HCT116 (cell line): ENCODE results near the gene BAIAP2L2. TPM values are rescaled to one million over a fixed set of nuclear protein-coding genes. Genes with fewer than 3 reads are reported as not detected.

Source experiments
- ATAC-seq: fragments of 200-7000 bp; cut with Tn5 transposase; 2 replicates; pipeline ENCODE4 v1.9.1; 2020; ENCODE audit warnings: mild to moderate bottlenecking, moderate library complexity
- BruUV-seq: library from RNA; stranded (reverse); fragments of 400-500 nt; replicated peaks from 2 replicates; lab custom pipeline; 2021; lab: Mats Ljungman, UMichigan
- CTCF ChIA-PET: fragments of 300-600 bp; sonication (Branson Sonifier 250); formaldehyde crosslinking; loops from one replicate; lab custom pipeline; 2021; ENCODE audit warnings: antibody characterized with exemption; lab: Charles Lee
- POLR2A ChIA-PET: fragments of 300-600, 350-600 bp; sonication (Branson Sonifier 250); formaldehyde crosslinking; loops from one replicate; lab custom pipeline; 2021; ENCODE audit warnings: antibody characterized with exemption; lab: Charles Lee
- RAD21 ChIA-PET, 2 experiments: fragments of 300-600 bp; sonication (Branson Sonifier 250); formaldehyde crosslinking; loops; one replicate each; lab custom pipeline; 2023; ENCODE audit warnings: low total read pairs in 2 of 2; ENCODE audit not compliant: uncharacterized antibody in 2 of 2, unreplicated experiment in 2 of 2, low non-redundant PET in 1 of 2; lab: Charles Lee
- DNase-seq: peaks from one replicate; pipeline ENCODE4 v3.0.0-alpha.2; 2010; ENCODE audit warnings: low read depth, low spot score
- H2AFZ ChIP-seq: fragments of 200-600 bp; shearing (Covaris generic), sonication (generic); 2 replicates; pipeline ENCODE4 v1.6.1; 2017; ENCODE audit warnings: low read depth, mixed run types, mixed read lengths, antibody characterized with exemption, low read length; ENCODE audit not compliant: poor library complexity, severe bottlenecking
- H3K27ac ChIP-seq: 2 replicates; pipeline ENCODE4 v1.5.1; 2012; ENCODE audit warnings: low read depth, low read length
- H3K27me3 ChIP-seq: fragments of 200-600 bp; sonication (generic); 2 replicates; pipeline ENCODE4 v1.6.1; 2016; ENCODE audit warnings: mixed run types, low read length, mixed read lengths; ENCODE audit not compliant: insufficient read depth
- H3K36me3 ChIP-seq, 2 experiments: fragments of 200-500 bp in 1 of 2; fragments of 200-600 bp in 1 of 2; sonication (Bioruptor generic) in 1 of 2; sonication (generic) in 1 of 2; 2 replicates each; pipeline versions ENCODE4 v1.5.1 to v1.6.1; 2014 to 2016; ENCODE audit warnings: low read length in 2 of 2, inconsistent platforms in 1 of 2, mixed read lengths in 1 of 2, mixed run types in 1 of 2; ENCODE audit not compliant: insufficient read depth in 2 of 2, control insufficient read depth in 1 of 2
- H3K4me1 ChIP-seq, 2 experiments: fragments of 200-600 bp in 1 of 2; sonication (generic) in 1 of 2; 2 replicates each; pipeline versions ENCODE4 v1.5.1 to v1.6.1; 2012 to 2017; ENCODE audit warnings: low read length in 2 of 2, inconsistent platforms in 1 of 2, mild to moderate bottlenecking in 1 of 2, mixed read lengths in 1 of 2, mixed run types in 1 of 2, moderate library complexity in 1 of 2; ENCODE audit not compliant: insufficient read depth in 2 of 2, control insufficient read depth in 1 of 2
- H3K4me2 ChIP-seq: fragments of 200-600 bp; sonication (generic); 2 replicates; pipeline ENCODE4 v1.6.1; 2017; ENCODE audit warnings: mixed run types, low read length, mixed read lengths
- H3K4me3 ChIP-seq, 2 experiments: fragments of 200-600 bp in 1 of 2; sonication (generic) in 1 of 2; replicated peaks in 1 of 2; 2 replicates each; pipeline ENCODE4 v1.5.1; 2011 to 2016; ENCODE audit warnings: low read length in 2 of 2, control low read depth in 1 of 2, low read depth in 1 of 2, mild to moderate bottlenecking in 1 of 2, mixed read lengths in 1 of 2, mixed run types in 1 of 2
- H3K79me2 ChIP-seq: fragments of 200-600 bp; sonication (generic); 2 replicates; pipeline ENCODE4 v1.6.1; 2017; ENCODE audit warnings: mild to moderate bottlenecking, mixed run types, low read length, moderate library complexity, mixed read lengths; ENCODE audit not compliant: insufficient read depth
- H3K9ac ChIP-seq: fragments of 200-600 bp; sonication (generic); 2 replicates; pipeline ENCODE4 v1.6.1; 2016; ENCODE audit warnings: low read length, mixed read lengths
- H3K9me2 ChIP-seq: fragments of 200-600 bp; sonication (generic), shearing (Covaris generic); 2 replicates; pipeline ENCODE4 v1.6.1; 2017; ENCODE audit warnings: mixed run types, mild to moderate bottlenecking, moderate library complexity; ENCODE audit not compliant: insufficient read depth
- H3K9me3 ChIP-seq, 2 experiments: fragments of 200-500 bp in 1 of 2; fragments of 200-600 bp in 1 of 2; sonication (Bioruptor generic) in 1 of 2; sonication (generic) in 1 of 2; 2 replicates each; pipeline ENCODE4 v1.6.1; 2014 to 2017; ENCODE audit warnings: low read length in 2 of 2, mixed read lengths in 2 of 2, inconsistent platforms in 1 of 2, low read depth in 1 of 2, mild to moderate bottlenecking in 1 of 2, mixed run types in 1 of 2, moderate library complexity in 1 of 2; ENCODE audit not compliant: control insufficient read depth in 1 of 2, insufficient read depth in 1 of 2
- H4K20me1 ChIP-seq: fragments of 200-600 bp; sonication (generic), shearing (Covaris generic); 2 replicates; pipeline ENCODE4 v1.6.1; 2017; ENCODE audit warnings: mixed run types, mild to moderate bottlenecking, moderate library complexity; ENCODE audit not compliant: insufficient read depth
- ATF3 ChIP-seq: IDR thresholded peaks from 2 replicates; pipeline ENCODE4 v1.6.1; 2012
- CBX3 ChIP-seq: IDR thresholded peaks from 2 replicates; pipeline ENCODE4 v1.6.1; 2012; ENCODE audit warnings: low read depth
- CEBPB ChIP-seq: IDR thresholded peaks from 2 replicates; pipeline ENCODE4 v1.6.1; 2012; ENCODE audit warnings: low read depth
- CTCF ChIP-seq, 3 experiments: fragments of 200-600 bp in 1 of 3; sonication (generic) in 1 of 3; IDR thresholded peaks in 2 of 3; conservative IDR thresholded peaks in 1 of 3; 2 replicates each; pipeline ENCODE4 v1.5.1; 2012 to 2017; ENCODE audit warnings: low read depth in 2 of 3, low read length in 2 of 3, antibody characterized with exemption in 1 of 3, borderline replicate concordance in 1 of 3, control low read depth in 1 of 3, mild to moderate bottlenecking in 1 of 3, mixed read lengths in 1 of 3, mixed run types in 1 of 3, moderate library complexity in 1 of 3; ENCODE audit not compliant: insufficient read depth in 1 of 3
- EGR1 ChIP-seq: IDR thresholded peaks from 2 replicates; pipeline ENCODE4 v1.6.1; 2012; ENCODE audit warnings: low read depth
- ELF1 ChIP-seq: IDR thresholded peaks from 2 replicates; pipeline ENCODE4 v1.6.1; 2012; ENCODE audit warnings: low read depth, borderline replicate concordance
- JUND ChIP-seq: IDR thresholded peaks from 2 replicates; pipeline ENCODE4 v1.6.1; 2012
- POLR2A ChIP-seq: IDR thresholded peaks from 2 replicates; pipeline ENCODE4 v1.7.0; 2011; ENCODE audit warnings: borderline replicate concordance; ENCODE audit not compliant: insufficient read depth, insufficient read length; ENCODE audit errors: extremely low read depth
- RAD21 ChIP-seq: IDR thresholded peaks from 2 replicates; pipeline ENCODE4 v1.6.1; 2012; ENCODE audit warnings: low read depth, mild to moderate bottlenecking
- SP1 ChIP-seq: IDR thresholded peaks from 2 replicates; pipeline ENCODE4 v1.6.1; 2012; ENCODE audit warnings: low read depth
- SRF ChIP-seq: IDR thresholded peaks from 2 replicates; pipeline ENCODE4 v1.6.1; 2012; ENCODE audit warnings: low read depth
- YY1 ChIP-seq: IDR thresholded peaks from 2 replicates; pipeline ENCODE4 v1.6.1; 2011; ENCODE audit warnings: low read length, low read depth, moderate library complexity, mild to moderate bottlenecking; ENCODE audit not compliant: insufficient replicate concordance; ENCODE audit errors: extremely low read depth
- ZBTB33 ChIP-seq: IDR thresholded peaks from 2 replicates; pipeline ENCODE4 v1.6.1; 2011; ENCODE audit warnings: mild to moderate bottlenecking, low read length, moderate library complexity; ENCODE audit not compliant: insufficient replicate concordance; ENCODE audit errors: extremely low read depth
- ZNF274 ChIP-seq: fragments of 200-500 bp; sonication (Bioruptor generic); IDR thresholded peaks from 2 replicates; pipeline ENCODE4 v1.6.1; 2014; ENCODE audit warnings: mild to moderate bottlenecking, low read depth, low read length, inconsistent platforms
- intact Hi-C: fragments of 100-400 bp; cut with micrococcal nuclease; formaldehyde crosslinking; loops from 2 replicates; pipeline ENCODE4 v1.10.0; 2022
- total RNA-seq: library from RNA; stranded (reverse); gene quantifications from one replicate; pipeline ENCODE4 v1.2.1, GENCODE V29; 2021; ENCODE audit not compliant: unreplicated experiment
- TF ChIP-seq, protein P1 (sequence below): IDR thresholded peaks from 2 replicates; pipeline ENCODE4 v1.6.1; 2012

BAIAP2L2 gene
- total RNA-seq, 1 experiment from 2014 or later = 1.0 TPM

DNA sequence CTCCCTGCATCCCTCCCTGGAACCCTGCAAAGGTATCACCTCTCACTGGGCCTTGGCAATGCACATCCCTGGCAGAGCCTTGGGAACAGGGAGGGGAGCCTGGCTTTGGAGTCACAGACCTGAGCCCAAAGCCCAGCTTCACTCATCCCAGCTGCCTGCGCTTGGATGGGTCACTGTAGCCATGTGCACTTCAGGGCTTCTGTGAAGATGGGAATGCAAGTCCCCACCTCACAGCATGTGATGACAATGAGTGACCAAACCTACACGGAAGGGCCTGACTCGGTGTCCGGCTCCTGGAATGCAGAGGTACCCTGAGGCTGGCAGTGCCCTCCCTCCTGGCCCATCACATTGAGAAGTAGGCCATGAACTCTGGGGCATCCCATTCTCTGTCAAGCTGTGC lies 22.8 kb upstream of the BAIAP2L2 start:
- Histone ChIP-seq H3K4me3 (no peak overlapping the region), H3K36me3 (no peaks in the 10 kb centered on the region; a peak in 1 of 4 replicates), H3K9me3 (no peaks in the 10 kb centered on the region), H3K27ac (no peak overlapping the region), H3K9ac (no peak overlapping the region), H3K4me1 (peaks cover 14 to 17% of the 10 kb centered on the region in 2 experiments), H3K27me3 (no peaks in the 10 kb centered on the region), H3K79me2 (no peaks in the 10 kb centered on the region), H2AFZ (no peak overlapping the region), H4K20me1 (no peaks in the 10 kb centered on the region)
- no TSS peak for BruUV-seq
- ChIA-PET CTCF (no interaction called here), POLR2A (no interaction called here), RAD21 (no interaction called here)
- ATAC-seq (no peak), DNase-seq (no peak)
- intact Hi-C loops = no loop called here
- TF ChIP-seq CBX3 (no peak), CEBPB (no peak), SP1 (no peak), EGR1 (no peak), POLR2A (no peak), RAD21 (no peak), ZBTB33 (no peak), ZNF274 (no peak), CTCF (IDR thresholded peaks at IDR 0.05 in 2 of 3, conservative IDR thresholded peaks at IDR 0.05 in 1 of 3; ENCODE audit: borderline replicate concordance in 1 of 3, insufficient read depth in 1 of 3, low read depth in 2 of 3, low read length in 2 of 3) (no peak), YY1 (no peak), ATF3 (no peak), JUND (no peak), ELF1 (no peak), SRF (no peak)
- TF ChIP-seq, protein P1, sequence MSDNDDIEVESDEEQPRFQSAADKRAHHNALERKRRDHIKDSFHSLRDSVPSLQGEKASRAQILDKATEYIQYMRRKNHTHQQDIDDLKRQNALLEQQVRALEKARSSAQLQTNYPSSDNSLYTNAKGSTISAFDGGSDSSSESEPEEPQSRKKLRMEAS = no peak
- TF ChIP-seq, all 23 proteins: peak for 0
- no peak overlapping the region for H3K4me2 ChIP-seq
- no peaks in the 10 kb centered on the region for H3K9me2 ChIP-seq
